NCI-H82 (cell line): ENCODE results near the gene DUOXA2.
"Not testable (repeated sequence)": the region's sequence is repeated elsewhere in the genome, so short reads cannot be mapped to it uniquely, and the experiment has no call there.

ENCODE experiments used
- DNase-seq: peaks from one replicate; lab custom pipeline; 2025; lab: John Stamatoyannopoulos, UW

The DUOXA2 gene

GRCh38 chr15:45095661-45096060, 18.5 kb upstream of the DUOXA2 start:
- DNase-seq = no peak

- no peak for DNase-seq
These were observed 16.7 kb upstream of the DUOXA2 start for GRCh38 chr15:45097466-45097865.

- no peak for DNase-seq
These were observed 14.5 kb upstream of the DUOXA2 start for GRCh38 chr15:45099549-45100165.

GRCh38 chr15:45100884-45101625, 13.1 kb upstream of the DUOXA2 start:
- no peak for DNase-seq

GRCh38 chr15:45101749-45102148, 12.4 kb upstream of the DUOXA2 start:
- DNase-seq = no peak

GRCh38 chr15:45102226-45102625, 11.9 kb upstream of the DUOXA2 start:
- DNase-seq = no peak

GRCh38 chr15:45104170-45104569, 10.0 kb upstream of the DUOXA2 start:
- DNase-seq = not testable (repeated sequence)

GRCh38 chr15:45105586-45105985, 8.5 kb upstream of the DUOXA2 start:
- DNase-seq = no peak

- DNase-seq = no peak
These were observed 7.9 kb upstream of the DUOXA2 start for GRCh38 chr15:45106002-45106790.

- DNase-seq = no peak
These were observed 6.0 kb upstream of the DUOXA2 start for GRCh38 chr15:45107941-45108630.

- peak; percentile 18 for DNase-seq
These were observed 3.8 kb upstream of the DUOXA2 start for GRCh38 chr15:45110256-45110820.

- peak; percentile 11 for DNase-seq
These were observed 2.6 kb upstream of the DUOXA2 start for GRCh38 chr15:45111390-45112142.

GRCh38 chr15:45112143-45112590, 2.0 kb upstream of the DUOXA2 start:
- DNase-seq = peak; percentile 49

GRCh38 chr15:45112591-45113379, 1.3 kb upstream of the DUOXA2 start:
- DNase-seq = peak; percentile 49

- DNase-seq = no peak
These were observed 641 bp upstream of the DUOXA2 start for GRCh38 chr15:45113380-45113990.

- DNase-seq = no peak
These were observed 592 bp downstream of the DUOXA2 start for GRCh38 chr15:45114751-45115085.

- DNase-seq = no peak
These were observed 1.2 kb downstream of the DUOXA2 start for GRCh38 chr15:45115312-45115820.

- no peak for DNase-seq
These were observed 1.9 kb downstream of the DUOXA2 start for GRCh38 chr15:45116006-45116481.

GRCh38 chr15:45116482-45117307, 2.6 kb downstream of the DUOXA2 start:
- no peak for DNase-seq
